Naive B cell (primary cell): ENCODE measurements around the gene NEK1. TPM values are rescaled to one million over a fixed set of nuclear protein-coding genes. Genes with fewer than 3 reads are reported as not detected.
A peak's percentile ranks its signal among the peaks of the same experiment; 100 is the strongest.
"Not testable (repeated sequence)": the region's sequence is repeated elsewhere in the genome, so short reads cannot be mapped to it uniquely, and the experiment has no call there.

ENCODE experiments used
- ATAC-seq, 2 donors: fragments of 150-1000 bp; cut with Tn5 transposase; 2 replicates each; pipeline ENCODE4 v1.10.0; 2021; ENCODE audit warnings: low read depth in 2 of 2, mild to moderate bottlenecking in 2 of 2, moderate library complexity in 2 of 2
- DNase-seq: peaks from one replicate; pipeline ENCODE4 v3.0.0; 2022
- H3K27ac Mint-ChIP-seq, 6 donors: one replicate each; pipeline ENCODE4 v1.8.0; 2020 to 2022; ENCODE audit warnings: mild to moderate bottlenecking in 6 of 6, mixed read lengths in 6 of 6, moderate library complexity in 5 of 6, inconsistent platforms in 2 of 6
- H3K27me3 Mint-ChIP-seq, 3 donors: one replicate each; pipeline ENCODE4 v1.8.0; 2021 to 2022; ENCODE audit warnings: mixed read lengths in 3 of 3, mild to moderate bottlenecking in 1 of 3
- H3K36me3 Mint-ChIP-seq, 2 donors: one replicate each; pipeline ENCODE4 v1.8.0; 2020 to 2022; ENCODE audit warnings: mixed read lengths in 2 of 2, inconsistent platforms in 1 of 2, mild to moderate bottlenecking in 1 of 2
- H3K4me1 Mint-ChIP-seq, 3 donors: one replicate each; pipeline ENCODE4 v1.8.0; 2020 to 2022; ENCODE audit warnings: mixed read lengths in 3 of 3, inconsistent platforms in 1 of 3, mild to moderate bottlenecking in 1 of 3, moderate library complexity in 1 of 3
- H3K4me3 Mint-ChIP-seq, 8 donors: one replicate each; pipeline ENCODE4 v1.8.0; 2020 to 2022; ENCODE audit warnings: mild to moderate bottlenecking in 8 of 8, mixed read lengths in 8 of 8, moderate library complexity in 8 of 8, inconsistent platforms in 2 of 8
- H3K9me3 Mint-ChIP-seq, 7 donors: one replicate each; pipeline ENCODE4 v1.8.0; 2020 to 2022; ENCODE audit warnings: mixed read lengths in 7 of 7, mild to moderate bottlenecking in 5 of 7, inconsistent platforms in 2 of 7, moderate library complexity in 1 of 7
- polyA plus RNA-seq, 6 donors: library from polyadenylated mRNA; unstranded; fragments of 300-500 nt; fragmentation: Illumina TruSeq; gene quantifications; one replicate each; pipeline ENCODE4 v1.2.3, GENCODE V29; 2021; ENCODE audit warnings: low read depth in 6 of 6

NEK1 gene
- polyA plus RNA-seq, 6 donors from 2014 or later = 10.0 to 15.4 (median 13.0) TPM

- Mint-ChIP-seq H3K36me3 (peaks cover 0 to 9% of the 10 kb centered on the region in 2 donors), H3K9me3 (no peaks in the 10 kb centered on the region), H3K27me3 (no peaks in the 10 kb centered on the region), H3K4me3 (no peak overlapping the region), H3K4me1 (peaks cover 2 to 7% (median 7%) of the 10 kb centered on the region in 3 donors), H3K27ac (no peak overlapping the region)
- no peak for ATAC-seq
- no peak for DNase-seq
Measured at GRCh38 chr4:169603312-169603711, 9.1 kb downstream of the NEK1 start.

DNA sequence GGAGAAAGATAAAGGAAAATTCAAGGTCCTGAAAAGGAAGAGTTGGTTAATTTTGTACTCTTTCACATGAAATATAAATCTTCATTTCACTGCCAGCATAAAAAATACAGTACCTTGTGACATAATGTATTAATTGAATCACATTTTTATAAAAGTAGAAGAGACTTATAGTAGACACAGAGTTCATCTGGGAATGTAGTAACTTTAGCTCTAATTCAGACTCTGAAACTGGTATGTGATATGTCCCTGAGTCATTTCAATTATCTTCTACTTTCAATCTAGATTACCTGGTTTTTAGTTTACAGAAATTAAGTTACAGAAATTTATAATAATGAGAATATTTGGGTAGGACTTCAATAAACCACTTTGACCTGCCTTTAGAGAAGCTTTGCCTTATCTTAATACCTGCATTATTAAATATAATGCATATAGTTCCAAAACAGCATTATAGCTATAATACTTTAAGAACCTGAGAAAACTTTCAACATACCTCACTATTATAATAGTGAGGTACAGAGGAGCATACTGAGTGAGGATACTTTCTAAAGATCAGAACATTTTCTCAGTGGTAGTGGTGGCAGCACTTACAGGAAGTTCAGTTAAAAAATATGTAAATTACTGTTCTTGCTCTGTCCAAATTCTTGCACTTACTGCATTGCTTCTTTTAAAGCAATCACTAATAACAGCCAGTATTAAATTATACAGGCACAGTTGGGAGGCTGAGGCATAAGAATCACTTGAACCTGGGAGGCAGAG is 11.2 kb downstream of the NEK1 start:
- H3K4me1 Mint-ChIP-seq = peaks cover 0 to 1% (median 0%) of the 10 kb centered on the region in 3 donors
- ATAC-seq (no peak), DNase-seq (no peak)
- H3K27me3 Mint-ChIP-seq = no peaks in the 10 kb centered on the region
- peak overlapping the region in 2 of 6 donors; percentile 57 for H3K27ac Mint-ChIP-seq
- no peaks in the 10 kb centered on the region for H3K9me3 Mint-ChIP-seq
- H3K4me3 Mint-ChIP-seq = no peak overlapping the region
- H3K36me3 Mint-ChIP-seq = peaks cover 5 to 9% of the 10 kb centered on the region in 2 donors

GRCh38 chr4:169594560-169595195 is 17.7 kb downstream of the NEK1 start:
- DNase-seq (no peak), ATAC-seq (no peak)
- Mint-ChIP-seq H3K27me3 (no peaks in the 10 kb centered on the region), H3K4me1 (no peaks in the 10 kb centered on the region), H3K36me3 (peaks cover 10 to 16% of the 10 kb centered on the region in 2 donors), H3K4me3 (no peak overlapping the region), H3K9me3 (no peaks in the 10 kb centered on the region), H3K27ac (no peak overlapping the region)

- ATAC-seq = no peak
- no peak overlapping the region for H3K4me3 Mint-ChIP-seq
- H3K36me3 Mint-ChIP-seq = peaks cover 8 to 23% of the 10 kb centered on the region in 2 donors
Measured at GRCh38 chr4:169593050-169593560, 19.3 kb downstream of the NEK1 start.

DNA sequence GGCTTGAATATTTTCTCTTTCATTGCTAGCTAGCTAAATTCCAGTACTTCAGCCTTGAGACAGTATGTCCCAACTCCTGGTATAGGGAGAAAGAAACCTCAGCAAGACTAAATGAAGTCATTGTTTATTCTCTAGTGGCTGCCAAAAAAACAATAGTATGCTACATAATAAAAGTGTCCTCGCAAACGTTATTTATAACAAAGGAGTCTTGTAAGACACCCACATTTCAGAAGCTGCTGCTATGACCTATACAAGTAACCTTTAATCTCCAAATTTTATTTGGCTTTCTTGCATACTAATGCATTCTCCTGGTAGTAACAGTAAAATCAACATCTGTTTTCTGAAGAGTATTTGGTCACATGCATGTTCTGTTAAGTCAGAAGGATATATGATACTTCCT is 28.8 kb downstream of the NEK1 start:
- Mint-ChIP-seq H3K27ac (no peak overlapping the region), H3K4me3 (no peak overlapping the region), H3K36me3 (peaks cover 0 to 10% of the 10 kb centered on the region in 2 donors), H3K27me3 (no peaks in the 10 kb centered on the region), H3K9me3 (no peaks in the 10 kb centered on the region), H3K4me1 (no peaks in the 10 kb centered on the region)
- no peak for DNase-seq
- no peak for ATAC-seq

More at GRCh38 chr4:169593050-169593560, 19.3 kb downstream of the NEK1 start:
- H3K27me3 Mint-ChIP-seq = no peaks in the 10 kb centered on the region
- no peaks in the 10 kb centered on the region for H3K9me3 Mint-ChIP-seq
- H3K4me1 Mint-ChIP-seq = no peaks in the 10 kb centered on the region
- peak overlapping the region in 2 of 6 donors; percentile 16 to 24 for H3K27ac Mint-ChIP-seq
- DNase-seq = no peak

DNA sequence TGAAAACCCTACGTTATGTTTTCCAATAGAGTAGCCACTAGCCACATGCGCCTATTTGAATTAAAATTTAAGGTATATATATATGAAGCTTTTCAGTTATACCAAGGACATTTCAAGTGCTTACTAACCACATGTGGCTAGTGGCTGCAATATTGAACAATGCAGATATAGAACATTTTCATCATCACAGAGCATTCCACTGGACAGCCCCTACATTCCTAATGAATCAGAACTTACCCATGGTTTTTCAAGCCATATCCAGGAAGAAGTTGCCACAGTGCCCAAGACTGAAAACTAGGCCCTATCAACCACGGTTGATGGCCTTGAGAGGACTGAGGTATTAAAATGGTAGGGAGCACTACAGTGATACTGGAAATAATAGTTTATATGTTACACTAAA is 29.7 kb downstream of the NEK1 start:
- H3K4me1 Mint-ChIP-seq = no peaks in the 10 kb centered on the region
- H3K27ac Mint-ChIP-seq = no peak overlapping the region
- H3K36me3 Mint-ChIP-seq = peaks cover 0 to 10% of the 10 kb centered on the region in 2 donors
- ATAC-seq = no peak
- DNase-seq = no peak
- H3K4me3 Mint-ChIP-seq = no peak overlapping the region
- H3K9me3 Mint-ChIP-seq = no peaks in the 10 kb centered on the region
- no peaks in the 10 kb centered on the region for H3K27me3 Mint-ChIP-seq

DNA sequence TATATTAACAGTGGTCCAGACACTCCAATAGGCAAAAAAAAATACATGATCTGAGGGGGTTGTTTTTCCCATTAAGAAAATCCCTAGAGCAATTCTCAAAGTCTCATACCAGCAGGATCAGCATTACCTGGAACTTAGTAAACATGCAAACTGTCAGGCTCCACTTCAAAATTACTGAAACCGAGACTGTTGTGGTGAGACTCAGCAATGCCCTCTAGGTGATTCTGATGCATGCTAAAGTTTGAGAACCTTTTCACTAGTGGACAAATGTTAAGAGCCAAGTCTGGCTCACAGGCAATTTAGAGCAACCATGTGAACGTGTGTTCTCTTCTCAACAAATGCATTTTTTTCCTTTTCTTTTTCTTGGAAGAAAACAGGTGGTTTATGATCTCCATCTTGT is 30.2 kb downstream of the NEK1 start:
- DNase-seq (no peak), ATAC-seq (no peak)
- Mint-ChIP-seq H3K9me3 (no peaks in the 10 kb centered on the region), H3K27ac (no peak overlapping the region), H3K36me3 (peaks cover 0 to 10% of the 10 kb centered on the region in 2 donors), H3K4me3 (no peak overlapping the region), H3K27me3 (no peaks in the 10 kb centered on the region), H3K4me1 (no peaks in the 10 kb centered on the region)

GRCh38 chr4:169573889-169574288 is 38.5 kb downstream of the NEK1 start:
- peak; percentile 21 for DNase-seq
- Mint-ChIP-seq H3K4me1 (peaks cover 35 to 41% (median 39%) of the 10 kb centered on the region in 3 donors), H3K27ac (peak overlapping the region; percentile 71 to 99 (median 90)), H3K36me3 (peaks cover 14 to 19% of the 10 kb centered on the region in 2 donors), H3K4me3 (peak overlapping the region in 7 of 8 donors; percentile 52 to 84 (median 68)), H3K9me3 (peaks cover 0 to 5% (median 3%) of the 10 kb centered on the region in 7 donors), H3K27me3 (no peaks in the 10 kb centered on the region)
- peak; percentile 97 to 99 for ATAC-seq

GRCh38 chr4:169571435-169571834 is 40.9 kb downstream of the NEK1 start:
- Mint-ChIP-seq H3K4me3 (no peak overlapping the region), H3K27ac (no peak overlapping the region)
- no peak for ATAC-seq

GRCh38 chr4:169571012-169571411 is 41.4 kb downstream of the NEK1 start:
- Mint-ChIP-seq H3K36me3 (peaks cover 17 to 19% of the 10 kb centered on the region in 2 donors), H3K4me1 (peaks cover 37 to 44% (median 44%) of the 10 kb centered on the region in 3 donors)
- H3K27me3 Mint-ChIP-seq, H3K4me3 Mint-ChIP-seq, ATAC-seq, H3K9me3 Mint-ChIP-seq, DNase-seq, H3K27ac Mint-ChIP-seq: not testable (repeated sequence)

More at GRCh38 chr4:169571435-169571834, 40.9 kb downstream of the NEK1 start:
- H3K4me1 Mint-ChIP-seq = peaks cover 36 to 45% (median 41%) of the 10 kb centered on the region in 3 donors
- no peak for DNase-seq
- H3K27me3 Mint-ChIP-seq = no peaks in the 10 kb centered on the region
- H3K9me3 Mint-ChIP-seq = peaks cover 0 to 5% (median 3%) of the 10 kb centered on the region in 7 donors
- H3K36me3 Mint-ChIP-seq = peaks cover 16 to 19% of the 10 kb centered on the region in 2 donors

DNA sequence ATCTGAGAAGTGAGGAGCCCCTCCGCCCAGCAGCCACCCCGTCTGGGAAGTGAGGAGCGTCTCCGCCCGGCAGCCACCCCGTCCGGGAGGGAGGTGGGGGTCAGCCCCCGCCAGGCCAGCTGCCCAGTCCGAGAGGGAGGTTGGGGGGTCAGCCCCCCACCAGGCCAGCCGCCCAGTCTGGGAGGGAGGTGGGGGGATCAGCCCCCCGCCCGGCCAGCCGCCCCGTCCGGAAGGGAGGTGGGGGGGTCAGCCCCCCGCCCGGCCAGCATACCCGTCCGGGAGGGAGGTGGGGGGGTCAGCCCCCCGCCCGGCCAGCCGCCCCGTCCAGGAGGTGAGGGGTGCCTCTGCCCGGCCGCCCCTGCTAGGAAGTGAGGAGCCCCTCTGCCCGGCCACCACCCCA is 42.1 kb downstream of the NEK1 start:
- H3K36me3 Mint-ChIP-seq = peaks cover 15 to 19% of the 10 kb centered on the region in 2 donors
- peaks cover 35 to 45% (median 44%) of the 10 kb centered on the region in 3 donors for H3K4me1 Mint-ChIP-seq
- H3K9me3 Mint-ChIP-seq, ATAC-seq, H3K4me3 Mint-ChIP-seq, H3K27ac Mint-ChIP-seq, DNase-seq, H3K27me3 Mint-ChIP-seq: not testable (repeated sequence)

GRCh38 chr4:169569188-169569587 is 43.2 kb downstream of the NEK1 start:
- not testable (repeated sequence) for H3K4me3 Mint-ChIP-seq
- peaks cover 25 to 36% (median 33%) of the 10 kb centered on the region in 3 donors for H3K4me1 Mint-ChIP-seq

DNA sequence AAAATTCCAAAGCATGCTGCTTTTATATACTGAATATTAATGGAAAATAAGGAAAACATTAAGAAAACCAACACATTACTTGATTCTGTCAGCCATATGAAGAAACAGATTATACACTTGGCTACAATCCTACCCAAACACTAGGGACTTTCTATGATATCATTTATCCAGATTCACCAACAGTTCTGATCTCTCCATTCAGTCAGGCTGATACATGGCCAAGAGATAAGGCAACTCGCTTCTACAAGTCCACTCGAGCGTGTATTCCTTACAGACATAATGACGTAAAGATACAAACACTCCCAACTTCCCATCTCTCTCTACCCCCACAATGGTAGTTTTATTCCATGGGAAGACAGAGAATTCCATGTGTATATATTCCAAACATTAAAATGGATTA is 44.5 kb downstream of the NEK1 start:
- peaks cover 13 to 23% (median 20%) of the 10 kb centered on the region in 3 donors for H3K4me1 Mint-ChIP-seq
- DNase-seq (no peak), ATAC-seq (no peak)
- no peak overlapping the region for H3K27ac Mint-ChIP-seq
- H3K27me3 Mint-ChIP-seq = no peaks in the 10 kb centered on the region
- H3K4me3 Mint-ChIP-seq = no peak overlapping the region
- no peaks in the 10 kb centered on the region for H3K9me3 Mint-ChIP-seq
- H3K36me3 Mint-ChIP-seq = peaks cover 0 to 4% of the 10 kb centered on the region in 2 donors

More at GRCh38 chr4:169569188-169569587, 43.2 kb downstream of the NEK1 start:
- not testable (repeated sequence) for H3K27ac Mint-ChIP-seq, H3K9me3 Mint-ChIP-seq, DNase-seq, H3K27me3 Mint-ChIP-seq, ATAC-seq
- peaks cover 12 to 13% of the 10 kb centered on the region in 2 donors for H3K36me3 Mint-ChIP-seq
